ENCODE results near the gene JAKMIP3. TPM values are rescaled to one million over a fixed set of nuclear protein-coding genes. Genes with fewer than 3 reads are reported as not detected.

The JAKMIP3 gene
- polyA plus RNA-seq, 1 experiment = 0.19 TPM

DNA sequence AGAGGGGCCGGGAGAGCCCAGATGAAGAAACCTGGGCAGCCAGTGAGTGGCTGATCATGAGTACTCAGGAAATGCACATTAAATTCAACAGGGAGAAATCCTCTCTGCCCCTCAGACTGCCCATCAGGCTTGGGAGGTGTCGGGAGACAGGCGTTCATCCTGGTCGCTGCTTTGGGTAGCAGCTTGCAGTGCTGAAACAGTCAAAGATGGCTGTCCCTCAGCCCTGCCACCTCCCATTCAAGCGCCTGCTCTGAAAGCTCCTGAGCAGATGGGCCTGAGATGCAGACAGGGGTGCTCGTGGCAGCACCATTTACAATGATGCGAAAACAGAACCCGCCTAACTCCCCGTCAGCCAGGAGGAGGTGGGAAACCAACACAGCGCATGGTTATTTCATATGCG, 3.6 kb upstream of the JAKMIP3 start:
- H3K27me3 ChIP-seq (ENCODE audit: control insufficient read depth, insufficient read depth, low read length) = peaks cover 4% of the 10 kb centered on the region
- POLR2A ChIA-PET = no interaction called here

DNA sequence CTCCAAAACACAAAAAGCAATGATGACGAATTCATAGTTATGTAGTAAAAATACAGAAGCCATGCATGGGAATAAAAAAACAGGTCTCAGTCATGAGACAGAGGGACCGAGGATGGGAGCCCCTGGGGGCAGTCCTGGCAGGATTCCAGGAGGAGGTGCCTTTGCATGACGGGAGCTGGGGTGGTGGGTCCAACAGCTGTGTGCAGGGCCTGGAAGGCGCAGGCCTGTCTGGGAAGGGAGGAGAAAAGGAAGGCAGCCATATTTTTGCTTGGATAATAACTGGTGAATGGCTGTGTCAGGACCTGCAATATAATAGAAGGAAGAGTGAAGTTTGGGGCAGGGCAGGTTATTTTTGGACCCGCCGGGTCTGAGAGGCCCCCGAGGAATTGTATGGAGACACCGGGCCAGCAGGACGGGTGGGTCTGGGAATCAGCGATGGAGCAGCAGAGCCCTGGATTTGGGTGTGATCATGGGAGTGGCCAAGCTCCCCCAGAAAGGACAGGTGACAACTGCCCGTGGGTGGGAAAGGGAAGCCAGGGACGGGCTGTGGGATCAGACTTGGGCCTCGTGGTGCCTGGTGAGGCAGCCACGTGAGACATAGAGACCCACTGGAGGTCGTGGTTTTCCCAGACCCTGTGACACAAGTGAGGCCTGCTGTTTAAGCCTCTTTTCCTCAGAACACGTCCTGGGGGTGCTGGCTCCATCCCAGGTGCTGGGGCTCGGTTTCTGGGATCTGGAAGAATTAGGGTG, 2.9 kb upstream of the JAKMIP3 start:
- Histone ChIP-seq H3K27me3 (ENCODE audit: control insufficient read depth, insufficient read depth, low read length) (peaks cover 4% of the 10 kb centered on the region), H3K4me3 (ENCODE audit: low read depth, low read length) (no peak overlapping the region), H3K9me3 (ENCODE audit: control insufficient read depth, insufficient read depth, low read length) (peaks cover 3% of the 10 kb centered on the region; the same call in 1 of the 2 replicates), H3K27ac (ENCODE audit: low read depth, low read length) (no peak overlapping the region)
- CTCF ChIA-PET = no interaction called here
- no peak for DNase-seq (ENCODE audit: low read depth, low spot score)
- TF ChIP-seq, protein P1, sequence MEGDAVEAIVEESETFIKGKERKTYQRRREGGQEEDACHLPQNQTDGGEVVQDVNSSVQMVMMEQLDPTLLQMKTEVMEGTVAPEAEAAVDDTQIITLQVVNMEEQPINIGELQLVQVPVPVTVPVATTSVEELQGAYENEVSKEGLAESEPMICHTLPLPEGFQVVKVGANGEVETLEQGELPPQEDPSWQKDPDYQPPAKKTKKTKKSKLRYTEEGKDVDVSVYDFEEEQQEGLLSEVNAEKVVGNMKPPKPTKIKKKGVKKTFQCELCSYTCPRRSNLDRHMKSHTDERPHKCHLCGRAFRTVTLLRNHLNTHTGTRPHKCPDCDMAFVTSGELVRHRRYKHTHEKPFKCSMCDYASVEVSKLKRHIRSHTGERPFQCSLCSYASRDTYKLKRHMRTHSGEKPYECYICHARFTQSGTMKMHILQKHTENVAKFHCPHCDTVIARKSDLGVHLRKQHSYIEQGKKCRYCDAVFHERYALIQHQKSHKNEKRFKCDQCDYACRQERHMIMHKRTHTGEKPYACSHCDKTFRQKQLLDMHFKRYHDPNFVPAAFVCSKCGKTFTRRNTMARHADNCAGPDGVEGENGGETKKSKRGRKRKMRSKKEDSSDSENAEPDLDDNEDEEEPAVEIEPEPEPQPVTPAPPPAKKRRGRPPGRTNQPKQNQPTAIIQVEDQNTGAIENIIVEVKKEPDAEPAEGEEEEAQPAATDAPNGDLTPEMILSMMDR (IDR thresholded peaks at IDR 0.05; ENCODE audit: low read depth, low read length) = no peak
- POLR2A ChIA-PET = no interaction called here

More for the DNA sequence above, 3.6 kb upstream of the JAKMIP3 start:
- CTCF ChIA-PET = no interaction called here
- no peak overlapping the region for H3K27ac ChIP-seq (ENCODE audit: low read depth, low read length)
- no peak for DNase-seq (ENCODE audit: low read depth, low spot score)
- H3K9me3 ChIP-seq (ENCODE audit: control insufficient read depth, insufficient read depth, low read length) = peaks cover 7% of the 10 kb centered on the region; the same call in 1 of the 2 replicates
- H3K4me3 ChIP-seq (ENCODE audit: low read depth, low read length) = no peak overlapping the region
- TF ChIP-seq, protein P1 (IDR thresholded peaks at IDR 0.05; ENCODE audit: low read depth, low read length) = no peak

DNA sequence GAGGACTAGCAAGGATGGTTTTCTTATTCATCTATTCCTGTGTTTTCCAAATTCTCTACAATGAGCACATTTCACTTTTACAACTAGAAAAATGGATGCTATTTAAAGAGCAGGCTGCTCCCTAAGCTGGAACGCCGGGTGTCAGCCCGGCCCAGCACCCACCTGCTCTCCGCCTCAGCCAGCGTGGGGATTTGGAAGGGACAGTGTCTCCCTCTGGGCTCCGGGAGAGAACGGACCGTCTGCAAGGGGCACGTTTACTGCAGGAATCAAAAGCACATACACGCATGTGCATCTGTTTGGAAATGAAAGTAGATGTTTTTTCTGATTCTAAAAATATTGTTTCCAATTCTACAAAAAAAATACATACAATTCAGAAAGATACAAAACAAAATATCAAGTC, 2.3 kb upstream of the JAKMIP3 start:
- ChIA-PET POLR2A (no interaction called here), CTCF (no interaction called here)
- Histone ChIP-seq H3K9me3 (ENCODE audit: control insufficient read depth, insufficient read depth, low read length) (peaks cover 3% of the 10 kb centered on the region; the same call in 1 of the 2 replicates), H3K4me3 (ENCODE audit: low read depth, low read length) (no peak overlapping the region), H3K27me3 (ENCODE audit: control insufficient read depth, insufficient read depth, low read length) (peaks cover 4% of the 10 kb centered on the region), H3K27ac (ENCODE audit: low read depth, low read length) (no peak overlapping the region)
- TF ChIP-seq, protein P1 (IDR thresholded peaks at IDR 0.05; ENCODE audit: low read depth, low read length) = no peak
- DNase-seq (ENCODE audit: low read depth, low spot score) = no peak

DNA sequence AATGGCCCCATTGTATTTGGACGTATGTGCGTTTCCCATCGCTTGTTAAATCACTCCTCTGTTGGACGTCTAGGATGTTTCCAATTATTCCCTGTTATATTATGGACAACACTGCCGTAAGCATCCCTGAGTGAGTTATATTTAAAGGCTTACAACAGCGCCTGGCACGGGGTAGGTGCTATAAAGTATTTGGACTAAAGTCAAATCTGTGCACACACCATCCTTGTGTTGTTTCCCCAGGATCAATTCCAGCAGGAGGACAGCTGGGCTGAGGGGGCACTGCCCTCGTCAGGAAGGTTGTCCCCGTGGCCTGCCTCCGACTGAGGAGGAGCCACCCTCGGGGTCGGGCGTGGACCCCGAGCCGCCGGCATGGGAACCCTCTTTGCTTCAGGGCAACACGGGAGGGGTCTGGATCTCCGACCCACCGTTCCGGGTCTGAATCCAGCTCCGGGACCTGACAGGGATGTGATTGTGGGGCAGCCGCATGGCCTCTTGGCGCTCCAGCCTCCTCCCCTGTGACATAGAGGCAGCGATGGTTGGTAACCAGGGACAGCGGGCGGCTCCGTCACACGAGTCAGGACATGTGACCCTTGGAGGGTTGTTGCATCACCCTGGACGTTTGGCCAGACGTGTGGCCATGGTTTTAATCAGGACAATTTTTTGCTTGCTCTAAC, 1.5 kb upstream of the JAKMIP3 start:
- DNase-seq (ENCODE audit: low read depth, low spot score) = no peak
- CTCF ChIA-PET = no interaction called here
- peaks cover 4% of the 10 kb centered on the region for H3K27me3 ChIP-seq (ENCODE audit: control insufficient read depth, insufficient read depth, low read length)
- H3K9me3 ChIP-seq (ENCODE audit: control insufficient read depth, insufficient read depth, low read length) = peaks cover 3% of the 10 kb centered on the region; the same call in 1 of the 2 replicates
- H3K4me3 ChIP-seq (ENCODE audit: low read depth, low read length) = no peak overlapping the region
- H3K27ac ChIP-seq (ENCODE audit: low read depth, low read length) = no peak overlapping the region
- POLR2A ChIA-PET = no interaction called here
- TF ChIP-seq, protein P1 (IDR thresholded peaks at IDR 0.05; ENCODE audit: low read depth, low read length) = no peak
